ENCODE data around the gene SLC6A1. TPM values are rescaled to one million over a fixed set of nuclear protein-coding genes. Genes with fewer than 3 reads are reported as not detected.

SLC6A1 gene
- total RNA-seq, 2 experiments from 2014 or later, result not detected

GRCh38 chr3:11050666-11051323 is 58.2 kb downstream of the SLC6A1 start:
- no peak overlapping the region for H3K4me3 ChIP-seq (ENCODE audit: low read length)
- no peak overlapping the region for H3K27ac ChIP-seq (ENCODE audit: low read depth in 1 of 2, low read length in 2 of 2)
- Mint-ChIP-seq H3K27me3 (peaks cover 17% of the 10 kb centered on the region), H3K9me3 (no peaks in the 10 kb centered on the region), H3K4me3 (no peak overlapping the region), H3K27ac (no peak overlapping the region), H3K36me3 (ENCODE audit: low read depth) (no peaks in the 10 kb centered on the region), H3K4me1 (ENCODE audit: low read depth) (no peaks in the 10 kb centered on the region)
- intact Hi-C loops (cut with DNase I, micrococcal nuclease), result loop anchor here in 1 of 2 experiments (10.0 kb wide), 1 partner anchor 296 kb away; no protein-coding TSS in a partner anchor
- DNase-seq (no peak), ATAC-seq (ENCODE audit: poor library complexity) (no peak)
- H3K9me3 ChIP-seq (ENCODE audit: control insufficient read depth in 1 of 2, insufficient read depth in 1 of 2, low read length in 2 of 2), result no peaks in the 10 kb centered on the region
- H3K4me1 ChIP-seq (ENCODE audit: insufficient read depth, low read length), result no peaks in the 10 kb centered on the region
- peaks cover 0 to 3% of the 10 kb centered on the region in 2 experiments for H3K27me3 ChIP-seq (ENCODE audit: control insufficient read depth in 1 of 2, insufficient read depth in 2 of 2, low read length in 2 of 2)
- no peak for TF ChIP-seq CTCF (IDR thresholded peaks at IDR 0.05)
- POLR2A ChIA-PET, result no interaction called here
- CTCF ChIA-PET, result no interaction called here
- H3K36me3 ChIP-seq (ENCODE audit: insufficient read depth, low read length), result no peaks in the 10 kb centered on the region

GRCh38 chr3:11053926-11054503 is 61.5 kb downstream of the SLC6A1 start:
- no peak overlapping the region for H3K4me3 Mint-ChIP-seq
- H3K4me1 Mint-ChIP-seq (ENCODE audit: low read depth), result no peaks in the 10 kb centered on the region

GRCh38 chr3:11054739-11055438 is 62.3 kb downstream of the SLC6A1 start:
- Mint-ChIP-seq H3K9me3 (no peaks in the 10 kb centered on the region), H3K27me3 (peaks cover 18% of the 10 kb centered on the region), H3K36me3 (ENCODE audit: low read depth) (no peaks in the 10 kb centered on the region), H3K4me1 (ENCODE audit: low read depth) (no peaks in the 10 kb centered on the region), H3K4me3 (no peak overlapping the region), H3K27ac (no peak overlapping the region)
- no peak for TF ChIP-seq CTCF (IDR thresholded peaks at IDR 0.05)
- Histone ChIP-seq H3K9me3 (ENCODE audit: control insufficient read depth in 1 of 2, insufficient read depth in 1 of 2, low read length in 2 of 2) (no peaks in the 10 kb centered on the region), H3K4me1 (ENCODE audit: insufficient read depth, low read length) (no peaks in the 10 kb centered on the region), H3K27ac (ENCODE audit: low read depth in 1 of 2, low read length in 2 of 2) (no peak overlapping the region), H3K36me3 (ENCODE audit: insufficient read depth, low read length) (no peaks in the 10 kb centered on the region), H3K4me3 (ENCODE audit: low read length) (no peak overlapping the region), H3K27me3 (ENCODE audit: control insufficient read depth in 1 of 2, insufficient read depth in 2 of 2, low read length in 2 of 2) (peaks cover 3 to 9% of the 10 kb centered on the region in 2 experiments)
- no peak for DNase-seq
- ChIA-PET POLR2A (no interaction called here), CTCF (no interaction called here)
- intact Hi-C loops (cut with DNase I, micrococcal nuclease), result loop anchor here in 1 of 2 experiments (10.0 kb wide), 1 partner anchor 300 kb away; no protein-coding TSS in a partner anchor
- no peak for ATAC-seq (ENCODE audit: poor library complexity)

More at GRCh38 chr3:11053926-11054503, 61.5 kb downstream of the SLC6A1 start:
- TF ChIP-seq CTCF (IDR thresholded peaks at IDR 0.05), result no peak
- Histone ChIP-seq H3K9me3 (ENCODE audit: control insufficient read depth in 1 of 2, insufficient read depth in 1 of 2, low read length in 2 of 2) (no peaks in the 10 kb centered on the region), H3K27me3 (ENCODE audit: control insufficient read depth in 1 of 2, insufficient read depth in 2 of 2, low read length in 2 of 2) (peaks cover 3 to 4% of the 10 kb centered on the region in 2 experiments), H3K4me3 (ENCODE audit: low read length) (no peak overlapping the region), H3K4me1 (ENCODE audit: insufficient read depth, low read length) (no peaks in the 10 kb centered on the region), H3K36me3 (ENCODE audit: insufficient read depth, low read length) (no peaks in the 10 kb centered on the region), H3K27ac (ENCODE audit: low read depth in 1 of 2, low read length in 2 of 2) (no peak overlapping the region)
- no peaks in the 10 kb centered on the region for H3K9me3 Mint-ChIP-seq
- H3K27me3 Mint-ChIP-seq, result peaks cover 22% of the 10 kb centered on the region
- ATAC-seq (ENCODE audit: poor library complexity) (no peak), DNase-seq (no peak)
- ChIA-PET POLR2A (no interaction called here), CTCF (no interaction called here)
- H3K27ac Mint-ChIP-seq, result no peak overlapping the region
- H3K36me3 Mint-ChIP-seq (ENCODE audit: low read depth), result no peaks in the 10 kb centered on the region
- intact Hi-C loops (cut with DNase I, micrococcal nuclease), result loop anchor here in 1 of 2 experiments (10.0 kb wide), 1 partner anchor 299 kb away; no protein-coding TSS in a partner anchor

All from CD4-positive, alpha-beta T cell (primary cell).